GM13977 (cell line): Measurements from ENCODE around the gene SPTY2D1.
A peak's percentile ranks its signal among the peaks of the same experiment; 100 is the strongest.
"Not testable (repeated sequence)": the region's sequence is repeated elsewhere in the genome, so short reads cannot be mapped to it uniquely, and the experiment has no call there.

Source experiments
- DNase-seq: peaks from one replicate; pipeline ENCODE4 v3.0.0; 2012; ENCODE audit warnings: low spot score
- in situ Hi-C: fragments of 300-500 bp; cut with MboI; formaldehyde crosslinking; loops from one replicate; pipeline ENCODE4 v1.12.0; 2022; ENCODE audit warnings: low sequenced_read_pairs, low pct_unique_long_range_greater_than_20kb, mixed read lengths, inconsistent platforms; ENCODE audit not compliant: unreplicated experiment
- TF ChIP-seq, protein P1 (sequence below): IDR thresholded peaks from 2 replicates; pipeline ENCODE4 v1.5.1; 2012; ENCODE audit warnings: mild to moderate bottlenecking, control low read depth; ENCODE audit not compliant: insufficient read depth; ENCODE audit errors: extremely low read depth, missing control alignments

The SPTY2D1 gene

DNA sequence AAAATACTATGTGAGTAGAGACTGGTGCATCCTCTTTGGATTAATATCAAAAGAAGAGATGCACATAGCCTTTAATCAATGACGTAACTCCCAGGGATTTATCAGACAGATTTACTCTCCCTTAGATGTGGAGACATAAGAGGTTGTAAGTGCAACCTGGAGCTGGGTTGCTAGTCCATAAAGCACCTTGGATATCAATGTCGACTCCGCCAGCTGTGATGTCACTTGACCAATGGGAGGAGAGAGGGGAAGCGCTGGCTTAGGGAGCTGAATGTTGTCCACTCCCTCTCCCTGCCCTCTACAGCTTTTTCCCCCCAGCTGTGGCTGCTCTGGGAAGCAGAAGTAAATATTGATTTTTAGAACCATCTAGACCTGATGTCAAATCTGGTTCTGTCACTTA is 35.6 kb upstream of the SPTY2D1 start:
- TF ChIP-seq, protein P1, sequence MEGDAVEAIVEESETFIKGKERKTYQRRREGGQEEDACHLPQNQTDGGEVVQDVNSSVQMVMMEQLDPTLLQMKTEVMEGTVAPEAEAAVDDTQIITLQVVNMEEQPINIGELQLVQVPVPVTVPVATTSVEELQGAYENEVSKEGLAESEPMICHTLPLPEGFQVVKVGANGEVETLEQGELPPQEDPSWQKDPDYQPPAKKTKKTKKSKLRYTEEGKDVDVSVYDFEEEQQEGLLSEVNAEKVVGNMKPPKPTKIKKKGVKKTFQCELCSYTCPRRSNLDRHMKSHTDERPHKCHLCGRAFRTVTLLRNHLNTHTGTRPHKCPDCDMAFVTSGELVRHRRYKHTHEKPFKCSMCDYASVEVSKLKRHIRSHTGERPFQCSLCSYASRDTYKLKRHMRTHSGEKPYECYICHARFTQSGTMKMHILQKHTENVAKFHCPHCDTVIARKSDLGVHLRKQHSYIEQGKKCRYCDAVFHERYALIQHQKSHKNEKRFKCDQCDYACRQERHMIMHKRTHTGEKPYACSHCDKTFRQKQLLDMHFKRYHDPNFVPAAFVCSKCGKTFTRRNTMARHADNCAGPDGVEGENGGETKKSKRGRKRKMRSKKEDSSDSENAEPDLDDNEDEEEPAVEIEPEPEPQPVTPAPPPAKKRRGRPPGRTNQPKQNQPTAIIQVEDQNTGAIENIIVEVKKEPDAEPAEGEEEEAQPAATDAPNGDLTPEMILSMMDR = no peak
- no peak for DNase-seq
- in situ Hi-C loops = no loop called here

DNA sequence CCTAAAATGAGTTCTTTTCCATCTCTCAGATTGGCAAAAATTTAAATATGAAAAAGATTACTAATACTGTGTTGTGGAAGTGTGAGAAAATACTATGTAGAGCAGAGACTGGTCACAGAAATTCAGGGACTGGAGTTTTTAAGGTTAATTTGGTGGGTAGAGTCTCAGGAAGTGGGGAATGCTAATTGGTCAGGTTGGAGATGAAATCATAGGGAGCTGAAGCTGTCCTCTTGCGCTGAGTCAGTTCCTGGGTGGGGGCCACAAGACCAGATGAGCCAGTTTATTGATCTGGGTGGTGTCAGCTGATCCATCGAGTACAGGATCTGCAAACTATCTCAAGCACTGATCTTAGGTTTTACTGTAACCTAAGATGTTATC is 35.1 kb upstream of the SPTY2D1 start:
- TF ChIP-seq, protein P1 = no peak
- in situ Hi-C loops = no loop called here
- no peak for DNase-seq

DNA sequence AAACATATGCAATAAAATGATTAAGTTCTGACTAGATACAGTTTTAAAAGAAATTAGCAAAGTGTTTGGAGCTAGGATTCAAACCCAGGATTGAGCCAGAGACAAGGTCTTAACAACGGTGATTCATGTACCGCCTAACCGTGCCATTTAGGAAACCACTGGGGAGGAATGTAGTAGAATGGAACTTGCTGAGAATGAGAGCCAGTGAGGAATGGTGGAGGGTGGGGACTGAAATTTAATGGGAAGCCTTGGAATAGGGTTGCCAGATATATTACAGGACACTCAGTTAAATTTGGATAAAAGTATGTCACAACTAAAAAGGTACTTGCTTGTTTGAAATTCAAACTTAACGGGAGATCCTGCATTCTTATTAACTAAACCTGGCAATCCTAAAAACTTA is 34.0 kb upstream of the SPTY2D1 start:
- TF ChIP-seq, protein P1 = no peak
- in situ Hi-C loops = no loop called here
- no peak for DNase-seq

DNA sequence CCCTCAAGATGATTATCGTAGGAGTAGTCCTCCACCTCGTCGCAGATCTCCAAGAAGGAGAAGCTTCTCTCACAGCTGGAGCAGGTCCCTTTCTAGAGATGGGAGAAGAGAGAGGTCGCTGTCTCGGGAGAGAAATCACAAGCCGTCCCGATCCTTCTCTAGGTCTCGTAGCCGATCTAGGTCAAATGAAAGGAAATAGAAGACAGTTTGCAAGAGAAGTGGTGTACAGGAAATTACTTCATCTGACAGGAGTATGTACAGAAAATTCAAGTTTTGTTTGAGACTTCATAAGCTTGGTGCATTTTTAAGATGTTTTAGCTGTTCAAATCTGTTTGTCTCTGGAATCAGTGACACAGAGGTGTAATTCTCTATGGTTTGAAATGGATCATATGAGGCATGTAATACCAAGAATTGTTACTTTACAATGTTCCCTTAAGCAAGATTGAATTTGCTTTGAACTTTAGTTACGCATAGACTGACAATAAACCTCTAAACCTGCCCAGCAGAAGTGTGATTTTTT is 31.3 kb upstream of the SPTY2D1 start:
- in situ Hi-C loops, DNase-seq: not testable (repeated sequence)

DNA sequence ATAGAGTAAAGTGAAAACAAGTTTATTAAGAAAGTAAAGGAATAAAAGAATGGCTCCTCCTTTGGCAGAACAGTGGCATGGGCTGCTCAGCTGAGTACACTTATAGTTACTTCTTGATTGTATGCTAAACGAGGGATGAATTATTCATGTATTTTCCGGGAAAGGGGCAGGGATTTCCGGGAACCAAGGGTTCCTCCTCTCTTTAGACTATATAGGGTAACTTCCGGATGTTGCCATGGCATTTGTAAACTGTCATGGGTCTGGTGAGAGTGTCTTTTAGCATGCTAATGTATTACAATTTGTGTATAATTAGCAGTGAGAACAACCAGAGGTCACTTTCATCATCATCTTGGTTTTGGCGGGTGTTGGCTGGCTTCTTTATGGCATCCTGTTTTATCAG is 23.5 kb upstream of the SPTY2D1 start:
- TF ChIP-seq, protein P1 = no peak
- in situ Hi-C loops = no loop called here
- no peak for DNase-seq

DNA sequence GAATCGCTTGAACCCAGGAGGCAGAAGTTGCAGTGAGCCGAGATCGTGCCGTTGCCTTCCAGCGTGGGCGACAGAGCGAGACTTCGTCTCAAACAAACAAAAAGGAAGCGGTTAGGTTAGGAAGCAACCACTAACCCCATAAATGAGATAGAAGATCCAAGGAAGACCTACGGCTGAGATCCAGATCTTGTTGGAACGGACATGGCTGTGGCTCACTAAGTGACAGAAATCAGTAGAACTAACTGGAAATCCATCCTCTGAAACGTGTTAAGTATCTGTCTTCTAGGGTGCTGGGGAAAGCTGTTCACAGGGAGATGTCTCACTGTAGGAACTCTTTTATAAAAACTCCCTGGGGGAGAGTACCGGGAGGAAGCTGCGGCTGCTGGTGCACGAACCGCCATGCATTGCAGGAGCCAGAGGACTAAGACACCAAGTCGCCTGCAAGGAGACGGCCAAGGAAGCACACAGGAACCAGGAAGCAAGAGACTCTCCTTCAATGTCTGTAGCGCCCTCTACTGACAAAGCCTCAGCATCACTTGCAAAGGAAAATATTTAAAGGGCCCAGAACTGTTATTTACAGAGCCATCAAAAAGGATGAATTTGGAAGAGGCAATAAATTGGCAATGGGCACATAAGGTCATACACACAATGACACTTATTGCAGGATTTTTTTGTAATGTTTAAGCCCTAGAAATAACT is 16.9 kb upstream of the SPTY2D1 start:
- in situ Hi-C loops = no loop called here
- peak; percentile 57 for DNase-seq
- TF ChIP-seq, protein P1 = peak; percentile 79

DNA sequence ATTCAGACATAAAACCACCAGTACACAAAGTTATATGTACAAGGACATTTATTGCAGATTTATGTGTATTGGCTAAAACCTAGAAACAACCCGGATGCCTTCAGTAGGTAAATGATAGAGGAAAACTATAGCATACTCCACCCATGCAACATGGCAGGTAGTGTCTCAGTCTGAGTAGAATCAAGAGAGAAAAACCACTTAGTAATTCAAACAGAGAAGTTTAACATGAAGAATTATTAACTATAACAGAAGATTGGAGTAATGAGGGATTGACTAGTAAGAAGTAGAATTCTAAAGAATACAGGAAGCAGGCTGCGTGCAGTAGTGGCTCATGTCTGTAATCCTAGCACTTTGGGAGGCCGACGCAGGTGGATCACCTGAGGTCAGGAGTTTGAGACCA is 16.2 kb upstream of the SPTY2D1 start:
- no peak for DNase-seq
- in situ Hi-C loops = no loop called here
- TF ChIP-seq, protein P1 = no peak

DNA sequence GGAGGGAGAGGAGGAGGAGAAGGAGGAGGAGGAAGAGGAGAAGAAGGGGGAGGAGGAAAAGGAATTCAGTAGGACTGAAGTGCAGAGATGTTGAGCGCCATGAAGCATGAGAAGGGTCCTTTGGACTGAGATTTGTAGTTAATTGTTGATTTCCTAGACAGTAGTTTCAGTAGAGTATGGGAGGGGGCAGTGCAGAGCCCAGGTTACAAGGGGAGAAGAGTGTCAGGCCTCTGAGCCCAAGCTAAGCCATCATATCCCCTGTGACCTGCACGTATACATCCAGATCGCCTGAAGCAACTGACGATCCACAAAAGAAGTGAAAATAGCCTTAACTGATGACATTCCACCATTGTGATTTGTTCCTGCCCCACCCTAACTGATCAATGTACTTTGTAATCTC is 8.9 kb upstream of the SPTY2D1 start:
- DNase-seq, in situ Hi-C loops: not testable (repeated sequence)
